Neuronal stem cell (in vitro differentiated cells): ENCODE measurements around the gene TCP1. TPM values are rescaled to one million over a fixed set of nuclear protein-coding genes. Genes with fewer than 3 reads are reported as not detected.
A peak's percentile ranks its signal among the peaks of the same experiment; 100 is the strongest.

Source experiments
- DNase-seq: peaks from one replicate; pipeline ENCODE4 v3.0.0-alpha.2; 2013; ENCODE audit warnings: low spot score
- H2AFZ ChIP-seq: one replicate; pipeline ENCODE4 v1.6.1; 2013; ENCODE audit warnings: mild to moderate bottlenecking, low read length, inconsistent platforms
- H2AK5ac ChIP-seq: 2 replicates; pipeline ENCODE4 v1.6.1; 2013; ENCODE audit warnings: low read depth, mild to moderate bottlenecking, inconsistent platforms, low read length, moderate library complexity, mixed read lengths
- H2BK120ac ChIP-seq: 2 replicates; pipeline ENCODE4 v1.6.1; 2013; ENCODE audit warnings: low read depth, mild to moderate bottlenecking, inconsistent platforms, low read length, moderate library complexity, mixed read lengths
- H2BK12ac ChIP-seq: one replicate; pipeline ENCODE4 v1.6.1; 2013; ENCODE audit warnings: low read length, inconsistent platforms
- H2BK15ac ChIP-seq: 2 replicates; pipeline ENCODE4 v1.6.1; 2013; ENCODE audit warnings: mild to moderate bottlenecking, low read length, inconsistent platforms, mixed read lengths
- H2BK5ac ChIP-seq: one replicate; pipeline ENCODE4 v1.6.1; 2013; ENCODE audit warnings: inconsistent platforms, mild to moderate bottlenecking, low read length, moderate library complexity
- H3K14ac ChIP-seq: one replicate; pipeline ENCODE4 v1.6.1; 2013; ENCODE audit warnings: low read length, inconsistent platforms
- H3K18ac ChIP-seq: 2 replicates; pipeline ENCODE4 v1.6.1; 2013; ENCODE audit warnings: low read length, inconsistent platforms
- H3K23ac ChIP-seq: 2 replicates; pipeline ENCODE4 v1.6.1; 2013; ENCODE audit warnings: low read depth, mild to moderate bottlenecking, mixed read lengths, low read length, inconsistent platforms; ENCODE audit not compliant: poor library complexity
- H3K27ac ChIP-seq: replicated peaks from 3 replicates; pipeline ENCODE4 v1.5.1; 2013; ENCODE audit warnings: low read length, inconsistent platforms
- H3K27me3 ChIP-seq, 3 experiments: 2 replicates each; pipeline ENCODE4 v1.6.1; 2013; ENCODE audit warnings: low read length in 3 of 3, mild to moderate bottlenecking in 2 of 3, inconsistent platforms in 1 of 3, low read depth in 1 of 3, mixed read lengths in 1 of 3, moderate library complexity in 1 of 3; ENCODE audit not compliant: control insufficient read depth in 3 of 3, insufficient read depth in 3 of 3
- H3K36me3 ChIP-seq, 2 donors: replicated peaks in 1 of 2; 2 replicates each; pipeline ENCODE4 v1.6.1; 2013; ENCODE audit warnings: low read length in 2 of 2; ENCODE audit not compliant: control insufficient read depth in 2 of 2, insufficient read depth in 2 of 2
- H3K4ac ChIP-seq: 2 replicates; pipeline ENCODE4 v1.6.1; 2013; ENCODE audit warnings: inconsistent platforms, mild to moderate bottlenecking, low read length, moderate library complexity
- H3K4me1 ChIP-seq, 2 donors: 1 replicate in 1 of 2; 2 replicates in 1 of 2; pipeline ENCODE4 v1.6.1; 2013; ENCODE audit warnings: low read length in 2 of 2, low read depth in 1 of 2; ENCODE audit not compliant: control insufficient read depth in 2 of 2, insufficient read depth in 1 of 2
- H3K4me2 ChIP-seq: one replicate; pipeline ENCODE4 v1.6.1; 2013; ENCODE audit warnings: mild to moderate bottlenecking, low read length, inconsistent platforms; ENCODE audit not compliant: insufficient read depth, poor library complexity, severe bottlenecking
- H3K4me3 ChIP-seq, 2 donors: 2 replicates each; pipeline ENCODE4 v1.5.1; 2013; ENCODE audit warnings: low read length in 2 of 2, mild to moderate bottlenecking in 2 of 2, inconsistent platforms in 1 of 2, moderate library complexity in 1 of 2
- H3K79me1 ChIP-seq: one replicate; pipeline ENCODE4 v1.6.1; 2013; ENCODE audit warnings: low read depth, mild to moderate bottlenecking, inconsistent platforms, low read length, moderate library complexity
- H3K9ac ChIP-seq: one replicate; pipeline ENCODE4 v1.6.1; 2013; ENCODE audit warnings: mild to moderate bottlenecking, low read depth, low read length, inconsistent platforms; ENCODE audit not compliant: poor library complexity
- H3K9me3 ChIP-seq, 2 donors: replicated peaks in 1 of 2; 2 replicates each; pipeline versions ENCODE3 to v1.6.1; 2013; ENCODE audit warnings: low read length in 2 of 2, mild to moderate bottlenecking in 2 of 2, inconsistent platforms in 1 of 2, low read depth in 1 of 2, mixed read lengths in 1 of 2, moderate library complexity in 1 of 2; ENCODE audit not compliant: control insufficient read depth in 2 of 2, insufficient read depth in 1 of 2
- H4K8ac ChIP-seq: one replicate; pipeline ENCODE4 v1.6.1; 2013; ENCODE audit warnings: low read depth, mild to moderate bottlenecking, inconsistent platforms, low read length, moderate library complexity
- H4K91ac ChIP-seq: one replicate; pipeline ENCODE4 v1.6.1; 2013; ENCODE audit warnings: low read length, low read depth, mild to moderate bottlenecking, inconsistent platforms; ENCODE audit not compliant: poor library complexity
- WGBS, 2 donors: extraction: QIAGEN DNeasy Blood & Tissue Kit; methylation state at CpG; one replicate each; pipeline ENCODE4 v1.1.7; 2013; ENCODE audit warnings: missing lambda C conversion rate in 2 of 2, mixed read lengths in 1 of 2; ENCODE audit not compliant: insufficient read length in 2 of 2, insufficient replicate concordance in 1 of 2; ENCODE audit errors: extremely low coverage in 2 of 2; 5-methylcytosine and 5-hydroxymethylcytosine counted together
- small RNA-seq: library from polyadenylated mRNA; stranded (forward); fragments of <200 nt; extraction: miRNeasy Mini kit (QIAGEN cat#:217004); gene quantifications from one replicate; pipeline ENCODE3, GENCODE V24; 2013; ENCODE audit not compliant: insufficient read depth

The TCP1 gene

DNA sequence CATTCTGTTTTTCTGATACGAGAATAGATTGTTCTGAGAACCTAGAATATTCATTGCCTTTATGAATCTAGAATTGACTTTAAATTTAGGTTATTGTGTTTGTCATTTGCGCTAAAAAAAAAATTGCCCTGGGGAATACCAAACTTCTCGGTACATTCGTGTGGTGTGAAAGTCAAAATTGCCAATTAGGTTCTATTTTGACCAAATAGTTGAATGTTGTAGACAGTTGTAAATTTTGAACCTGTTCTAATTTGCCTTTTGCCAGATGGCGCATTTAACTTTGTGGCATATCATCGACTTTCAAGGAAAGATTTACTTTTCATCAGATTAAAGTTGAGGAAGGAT lies 59.1 kb downstream of the TCP1 start:
- Histone ChIP-seq H3K23ac (no peak overlapping the region), H4K8ac (no peak overlapping the region), H2BK120ac (no peak overlapping the region), H4K91ac (no peak overlapping the region), H3K27ac (no peak overlapping the region), H2BK5ac (no peak overlapping the region), H3K79me1 (peaks cover 2% of the 10 kb centered on the region), H3K4ac (no peak overlapping the region), H3K9me3 (peaks cover 0 to 8% of the 10 kb centered on the region in 2 donors), H3K14ac (no peak overlapping the region), H3K27me3 (no peaks in the 10 kb centered on the region), H2AK5ac (no peak overlapping the region), H2BK12ac (no peak overlapping the region), H3K4me1 (peaks cover 5 to 6% of the 10 kb centered on the region in 2 donors), H3K18ac (no peak overlapping the region), H2BK15ac (no peak overlapping the region), H2AFZ (no peak overlapping the region), H3K36me3 (peaks cover 0 to 63% of the 10 kb centered on the region in 2 donors), H3K4me3 (no peak overlapping the region), H3K9ac (no peak overlapping the region), H3K4me2 (no peak overlapping the region)
- DNase-seq = no peak
- no CpG with 5 or more reads among the region's 6 CpGs for WGBS, 2 donors

DNA sequence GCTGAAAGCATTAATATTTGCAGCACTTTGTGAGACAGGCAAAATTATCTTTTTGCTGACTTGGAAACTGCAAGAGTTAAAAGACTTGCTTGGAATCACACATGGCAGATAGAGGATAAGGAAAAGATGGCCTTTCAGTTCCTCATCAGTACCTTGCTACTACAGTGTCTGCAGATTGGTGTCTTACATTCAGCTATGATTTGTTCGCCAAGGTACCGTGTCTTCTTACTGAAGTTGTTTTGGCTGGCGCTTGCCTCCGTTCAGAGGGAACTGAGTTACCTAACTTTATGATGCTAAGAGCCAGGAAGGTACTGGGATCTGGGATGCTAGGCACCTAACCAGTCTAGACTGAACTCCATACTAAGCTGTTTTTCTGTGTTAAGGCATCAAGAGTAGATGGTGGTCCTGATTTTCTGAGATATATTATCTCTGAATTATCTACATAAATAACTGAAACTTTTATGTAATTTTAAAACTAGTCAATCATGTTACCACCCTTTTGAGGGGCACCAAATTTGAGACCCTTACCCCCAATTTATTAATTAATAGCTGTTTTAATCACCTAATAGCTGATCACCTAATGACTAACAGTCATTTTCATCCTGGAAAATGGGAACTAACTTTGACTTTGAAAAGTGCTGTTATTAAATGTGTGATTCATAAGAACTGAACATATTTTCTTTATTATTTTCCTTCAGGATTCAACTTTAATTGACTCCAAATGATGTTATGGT lies 59.6 kb downstream of the TCP1 start:
- WGBS, 2 donors = no CpG with 5 or more reads among the region's 4 CpGs
- no peak overlapping the region for H2BK5ac ChIP-seq

DNA sequence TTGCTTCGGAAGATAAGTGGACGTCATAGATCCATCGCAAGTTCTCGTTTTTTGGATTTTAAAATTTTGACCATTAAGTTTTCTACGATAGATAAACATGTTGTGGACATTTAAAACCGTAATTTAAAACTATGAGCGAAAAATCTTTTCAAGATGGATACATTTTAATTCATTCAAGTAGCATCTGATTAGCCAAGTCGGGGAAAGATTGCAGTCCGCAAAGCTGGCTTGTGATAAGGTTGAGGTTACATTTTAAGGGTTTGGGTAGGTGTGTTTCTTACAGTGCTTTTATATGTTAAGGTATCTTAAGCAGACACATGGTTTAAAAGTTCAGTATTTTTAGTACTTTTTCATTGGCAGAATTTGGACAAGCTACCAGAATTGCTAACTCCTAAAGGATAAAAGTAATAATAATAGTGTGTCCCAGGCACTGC lies 60.9 kb downstream of the TCP1 start:
- Histone ChIP-seq H3K4me1 (peaks cover 5 to 6% of the 10 kb centered on the region in 2 donors), H3K79me1 (peaks cover 2% of the 10 kb centered on the region), H3K14ac (no peak overlapping the region), H2AK5ac (no peak overlapping the region), H3K18ac (no peak overlapping the region), H2BK15ac (no peak overlapping the region), H2BK12ac (no peak overlapping the region), H4K91ac (no peak overlapping the region), H3K4me3 (peak overlapping the region; percentile 71 to 88), H3K4ac (no peak overlapping the region), H3K23ac (no peak overlapping the region), H2BK5ac (no peak overlapping the region), H2AFZ (no peak overlapping the region), H4K8ac (no peak overlapping the region), H3K9me3 (peaks cover 0 to 12% of the 10 kb centered on the region in 2 donors), H3K4me2 (peak overlapping the region; percentile 31), H2BK120ac (no peak overlapping the region), H3K27ac (no peak overlapping the region), H3K27me3 (no peaks in the 10 kb centered on the region), H3K36me3 (peaks cover 0 to 63% of the 10 kb centered on the region in 2 donors), H3K9ac (no peak overlapping the region)
- no peak for DNase-seq
- WGBS, 2 donors = no CpG with 5 or more reads among the region's 9 CpGs

More for the DNA sequence above, 59.6 kb downstream of the TCP1 start:
- Histone ChIP-seq H3K9me3 (peaks cover 0 to 8% of the 10 kb centered on the region in 2 donors), H3K18ac (no peak overlapping the region), H3K27ac (no peak overlapping the region), H3K36me3 (peaks cover 0 to 63% of the 10 kb centered on the region in 2 donors), H3K4me2 (peak overlapping the region; percentile 28), H2BK120ac (no peak overlapping the region), H2BK12ac (no peak overlapping the region), H3K27me3 (no peaks in the 10 kb centered on the region), H4K8ac (no peak overlapping the region), H4K91ac (no peak overlapping the region), H3K9ac (no peak overlapping the region), H3K4me3 (peak overlapping the region; percentile 70 to 88), H3K23ac (no peak overlapping the region), H2AFZ (no peak overlapping the region), H3K4ac (no peak overlapping the region), H2AK5ac (no peak overlapping the region), H3K14ac (no peak overlapping the region), H2BK15ac (no peak overlapping the region), H3K4me1 (peaks cover 5 to 6% of the 10 kb centered on the region in 2 donors), H3K79me1 (peaks cover 2% of the 10 kb centered on the region)
- no peak for DNase-seq

Small RNA genes lying within 50 kb of the gene (small RNA-seq; reads per million reads assigned to genes)
- gene SNORA20 (9.5 reads per million, percentile 54 among the genes with 10 or more reads in this experiment), gene SNORA29 (not detected)
